Stimulated activated CD4-positive, alpha-beta T cell treated with anti-CD3 and anti-CD28 coated beads, Interleukin-15, amount 100 ng/mL, for 24 hours (primary cell): ENCODE results near the gene CACNG6.
"Not testable (repeated sequence)": the region's sequence is repeated elsewhere in the genome, so short reads cannot be mapped to it uniquely, and the experiment has no call there.

Experiments used
- DNase-seq: peaks from one replicate; pipeline ENCODE4 v3.0.0-alpha.2; 2020

CACNG6 gene

DNA sequence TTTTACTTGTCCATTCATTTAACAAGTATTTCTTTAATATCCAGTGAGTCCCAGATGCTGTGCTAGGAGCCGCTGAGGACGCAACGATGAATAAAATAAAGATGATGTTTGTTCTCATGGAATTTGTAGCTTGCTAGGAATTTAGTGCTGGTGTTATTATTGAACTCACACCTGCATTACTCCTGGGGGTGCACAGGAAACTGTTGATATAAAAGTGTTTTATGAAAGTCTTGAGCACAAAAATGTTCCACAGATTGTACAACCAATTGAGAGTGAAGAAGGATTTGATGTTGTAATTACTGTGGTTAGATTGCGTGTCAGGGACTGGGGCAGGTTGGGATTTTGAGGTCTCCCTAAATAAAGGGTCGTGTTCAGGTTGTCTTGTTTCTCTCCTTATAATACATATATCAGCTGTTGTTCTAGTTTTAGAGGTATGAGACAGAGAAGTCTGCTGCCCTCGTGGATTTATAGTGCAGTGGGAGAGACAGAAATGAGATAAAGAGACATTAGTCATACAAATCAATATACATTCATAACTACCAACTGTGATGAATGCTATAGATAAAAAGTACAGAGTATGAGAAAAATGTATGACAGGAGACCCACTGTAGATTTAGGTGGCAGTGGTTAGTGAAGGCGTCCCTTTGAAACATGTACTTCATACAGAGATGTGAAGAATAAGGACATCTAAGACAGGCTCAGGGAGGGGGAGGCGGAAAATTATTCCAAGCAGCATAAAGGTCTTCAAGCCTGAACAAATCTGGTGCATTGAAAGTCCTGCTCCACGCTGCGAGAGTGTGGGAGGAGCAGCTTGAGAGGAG, 11.3 kb downstream of the CACNG6 start:
- no peak for DNase-seq

- DNase-seq: no peak
These were observed 18.0 kb downstream of the CACNG6 start for GRCh38 chr19:54009440-54009839.

DNA sequence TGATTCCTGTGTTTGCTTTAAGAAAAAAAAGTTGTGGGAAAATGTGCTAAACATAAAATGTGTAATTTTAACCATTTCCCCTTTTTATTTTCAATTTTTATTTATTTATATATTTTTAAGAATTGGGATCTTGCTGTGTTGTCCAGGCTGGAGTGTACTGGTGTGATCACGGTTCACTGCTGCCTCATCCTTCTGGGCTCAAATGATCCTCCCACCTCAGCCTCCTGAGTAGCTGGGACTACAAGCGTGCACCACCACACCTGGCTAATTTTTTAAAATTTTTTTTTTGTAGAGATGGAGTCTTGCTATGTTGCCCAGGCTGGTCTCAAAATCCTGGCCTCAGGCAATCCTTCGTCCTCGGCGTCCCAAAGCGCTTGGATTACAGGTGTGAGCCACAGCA, 19.0 kb downstream of the CACNG6 start:
- no peak for DNase-seq

GRCh38 chr19:54011507-54012211, 20.2 kb downstream of the CACNG6 start:
- no peak for DNase-seq

GRCh38 chr19:54013866-54014265, 22.4 kb downstream of the CACNG6 start:
- no peak for DNase-seq

DNA sequence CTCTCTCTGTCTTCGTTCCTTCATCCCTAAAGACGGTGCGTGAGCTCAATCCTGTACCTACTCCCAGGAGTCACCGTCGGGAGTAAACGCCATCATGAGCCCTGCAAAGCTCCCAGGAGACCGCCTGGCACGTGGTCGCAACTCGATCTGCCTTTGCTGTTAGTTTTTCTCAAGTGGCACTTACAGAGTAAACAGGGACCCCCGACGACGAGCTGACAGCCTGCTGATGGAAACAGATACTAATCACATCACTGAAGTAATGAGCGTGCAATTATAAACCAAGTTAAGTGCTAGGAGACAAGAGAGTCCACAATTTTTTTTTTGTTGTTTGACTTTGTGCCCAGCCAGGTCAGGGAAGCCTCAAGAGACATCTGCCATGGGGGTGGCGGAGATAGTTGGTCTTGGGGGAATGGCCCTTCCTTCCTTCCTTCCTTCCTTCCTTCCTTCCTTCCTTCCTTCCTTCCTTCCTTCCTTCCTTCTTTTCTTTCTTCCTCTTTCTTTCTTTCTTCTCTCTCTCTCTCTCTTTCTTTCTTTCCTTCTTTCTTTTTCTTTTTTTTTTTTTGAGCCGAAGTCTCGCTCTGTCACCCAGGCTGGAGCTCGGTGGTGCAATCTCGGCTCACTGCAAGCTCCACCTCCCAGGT, 23.6 kb downstream of the CACNG6 start:
- no peak for DNase-seq

- no peak for DNase-seq
These were observed 25.8 kb downstream of the CACNG6 start for GRCh38 chr19:54017261-54017660.

DNA sequence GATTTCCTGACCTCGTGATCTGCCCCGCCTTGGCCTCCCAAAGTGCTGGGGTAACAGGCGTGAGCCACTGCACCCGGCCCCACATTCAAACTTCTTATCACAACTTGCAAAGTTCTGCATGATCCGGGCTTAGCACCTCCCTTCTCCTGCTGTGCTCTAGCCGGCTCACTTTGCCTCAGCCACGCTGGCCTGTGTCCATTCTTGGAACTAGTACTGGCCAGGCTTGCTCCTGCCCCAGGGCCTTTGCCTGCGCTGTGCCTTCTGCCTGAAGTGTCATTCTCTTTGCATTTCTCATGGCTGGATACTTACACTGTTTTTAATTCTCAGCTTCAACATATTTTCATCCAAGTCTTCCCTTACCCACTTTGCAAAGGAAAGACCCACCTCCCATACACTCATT, 29.9 kb downstream of the CACNG6 start:
- DNase-seq: no peak

GRCh38 chr19:54021932-54022331, 30.5 kb downstream of the CACNG6 start:
- DNase-seq: no peak

DNA sequence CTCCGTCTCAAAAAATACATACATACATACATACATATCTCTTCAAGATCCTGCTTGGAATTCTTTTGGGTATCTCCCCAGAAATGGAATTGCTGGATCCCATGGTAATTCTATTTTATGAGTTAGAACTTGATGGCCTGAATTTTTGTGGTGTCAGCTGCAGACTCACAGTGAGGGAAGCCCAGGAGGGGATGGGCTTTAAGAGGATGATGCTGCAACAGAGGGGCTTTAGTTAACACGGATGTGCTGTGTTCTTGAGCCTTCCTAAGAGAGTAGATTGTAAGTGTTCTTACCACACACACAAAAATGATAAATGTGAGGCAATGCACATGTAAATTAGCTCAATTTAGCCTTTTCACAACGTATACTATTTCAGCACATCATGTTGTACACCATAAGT, 31.8 kb downstream of the CACNG6 start:
- DNase-seq: no peak

GRCh38 chr19:54024660-54025059, 33.2 kb downstream of the CACNG6 start:
- DNase-seq: no peak

GRCh38 chr19:54026656-54027055, 35.2 kb downstream of the CACNG6 start:
- no peak for DNase-seq

DNA sequence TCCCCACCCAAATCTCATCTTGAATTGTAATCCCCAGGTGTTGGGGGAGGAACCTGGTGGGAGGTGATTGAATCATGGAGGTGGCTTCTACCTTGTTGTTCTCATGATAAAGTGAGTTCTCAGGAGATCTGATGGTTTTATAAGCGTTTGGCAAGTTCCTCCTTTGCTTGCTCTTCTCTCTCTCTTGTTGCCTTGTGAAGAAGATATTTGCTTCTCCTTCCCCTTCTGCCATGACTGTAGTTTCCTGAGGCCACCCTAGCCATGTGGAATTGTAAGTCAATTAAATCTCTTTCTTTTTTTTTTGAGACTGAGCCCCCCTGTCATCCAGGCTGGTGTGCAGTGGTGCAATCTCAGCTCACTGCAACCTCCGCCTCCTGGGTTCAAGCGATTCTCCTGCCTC, 37.9 kb downstream of the CACNG6 start:
- no peak for DNase-seq

DNA sequence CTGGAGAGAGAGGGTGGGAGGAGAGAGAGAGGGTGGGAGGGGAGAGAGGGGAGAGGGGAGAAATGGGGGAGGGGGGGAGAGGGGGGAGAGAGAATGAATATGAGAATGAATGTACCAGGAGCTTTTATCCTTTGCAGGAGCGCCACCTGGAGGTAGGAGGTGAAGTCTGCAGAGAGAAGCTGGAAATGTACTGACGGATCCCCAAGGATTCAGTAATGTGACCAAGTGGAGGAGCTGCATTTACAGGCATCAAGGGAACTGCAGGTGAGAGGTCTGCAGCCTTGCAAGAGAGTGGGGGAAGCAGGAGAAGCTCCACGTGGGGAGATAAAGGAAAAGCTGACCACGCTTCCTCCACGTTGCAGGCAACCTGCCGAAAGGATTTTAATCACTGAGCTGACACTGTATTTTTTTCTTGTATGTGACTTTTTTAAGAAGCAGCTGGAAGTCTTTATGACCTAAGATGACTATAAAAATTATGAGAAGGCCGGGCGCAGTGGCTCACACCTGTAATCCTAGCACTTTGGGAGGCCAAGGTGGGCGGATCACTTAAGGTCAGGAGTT, 38.6 kb downstream of the CACNG6 start:
- peak; percentile 65 for DNase-seq

DNA sequence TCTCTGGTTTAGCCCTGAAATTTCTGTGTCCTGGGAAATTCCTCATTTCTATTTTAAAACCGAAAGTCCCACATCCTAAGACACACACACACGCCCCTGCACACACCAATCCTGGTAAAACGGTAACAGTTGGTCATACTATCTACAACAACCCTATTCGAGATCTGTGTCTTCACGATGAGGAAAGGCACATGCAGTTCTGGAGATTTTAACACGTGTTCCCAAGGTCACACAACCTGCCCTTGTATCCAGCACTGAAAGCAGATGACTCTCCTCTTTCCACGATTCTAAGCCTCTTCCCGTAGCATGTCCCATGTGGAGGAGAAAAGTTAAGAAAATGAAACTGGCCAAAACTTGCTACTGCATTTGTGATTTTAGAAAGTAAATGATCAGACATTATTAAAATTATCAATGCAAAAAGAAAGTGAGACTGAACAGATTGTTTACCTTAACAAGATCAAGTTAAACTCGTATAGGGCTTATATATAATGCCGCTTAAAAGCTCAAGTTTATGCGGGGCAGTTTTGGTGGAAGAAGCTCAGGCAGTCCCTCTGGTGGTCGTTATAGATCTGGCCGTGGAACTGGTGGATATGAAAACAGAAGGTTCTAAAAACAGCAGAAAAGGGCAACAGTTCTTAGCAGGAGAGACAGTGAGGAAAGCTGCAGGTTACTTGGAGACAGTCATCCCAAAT, 39.6 kb downstream of the CACNG6 start:
- DNase-seq: no peak

DNA sequence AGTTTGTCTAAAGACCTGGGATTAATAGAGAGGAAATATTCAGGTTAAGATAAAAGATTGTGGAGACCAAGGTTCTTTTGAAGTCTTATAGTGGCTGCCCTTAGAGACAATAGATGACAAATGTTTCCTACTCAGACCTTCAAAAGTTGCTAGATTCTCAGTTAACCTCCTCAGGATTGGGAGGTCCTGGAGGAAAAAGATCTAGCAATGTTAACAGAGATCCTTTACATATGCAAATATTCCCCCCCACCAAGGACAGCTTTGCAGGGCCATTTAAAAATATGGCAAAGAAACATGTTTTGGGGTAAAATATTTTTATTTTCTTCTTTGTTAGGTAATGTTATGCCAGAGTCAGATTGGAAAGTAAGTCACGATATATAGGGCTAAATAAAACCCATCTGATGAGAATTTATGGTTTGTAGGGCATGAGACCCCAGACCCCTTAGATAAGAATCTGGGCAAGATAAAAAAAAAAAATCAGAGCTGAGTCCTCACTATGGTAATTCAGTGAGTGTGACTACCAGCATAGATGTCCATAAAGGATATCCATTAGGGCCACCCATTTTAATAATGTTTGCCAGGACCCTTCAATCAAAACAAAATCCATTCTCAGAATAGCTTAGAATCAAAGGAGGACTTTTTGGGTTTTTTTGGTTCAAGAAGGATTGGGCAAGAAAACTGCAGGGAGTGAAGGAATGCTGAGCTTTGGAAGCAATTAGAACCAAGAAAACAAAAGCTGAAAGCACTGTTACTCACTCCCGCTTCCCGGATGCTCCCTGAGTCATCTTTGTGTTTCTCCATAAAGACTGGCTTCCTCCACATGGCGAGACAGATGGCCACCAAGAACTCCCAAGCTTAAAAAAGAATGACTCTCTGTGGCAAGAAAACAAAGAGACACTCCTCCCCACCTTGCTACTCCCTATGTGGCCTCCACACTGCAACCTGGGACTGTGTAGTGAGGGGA, 44.1 kb downstream of the CACNG6 start:
- no peak for DNase-seq

DNA sequence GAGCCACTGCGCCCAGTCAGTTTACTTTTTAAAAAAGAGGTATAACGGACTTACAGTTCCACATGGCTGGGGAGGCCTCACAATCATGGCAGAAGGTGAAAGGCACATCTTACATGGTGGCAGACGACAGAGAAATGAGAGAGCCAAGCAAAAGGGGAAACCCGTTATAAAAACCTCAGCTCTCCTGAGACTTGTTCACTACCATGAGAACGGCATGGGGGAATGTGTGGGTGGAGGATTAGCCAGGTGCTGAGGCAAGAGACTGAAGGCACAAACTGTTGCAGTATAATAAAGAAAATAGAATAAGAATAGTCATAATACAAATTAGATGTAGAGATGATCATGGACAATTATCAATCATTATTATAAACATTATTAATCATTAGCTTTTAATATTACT, 45.1 kb downstream of the CACNG6 start:
- not testable (repeated sequence) for DNase-seq

GRCh38 chr19:54040003-54040402, 48.6 kb downstream of the CACNG6 start:
- no peak for DNase-seq

GRCh38 chr19:54041969-54042606, 50.7 kb downstream of the CACNG6 start:
- DNase-seq: no peak

GRCh38 chr19:54042989-54043388, 51.6 kb downstream of the CACNG6 start:
- no peak for DNase-seq

- no peak for DNase-seq
These were observed 54.3 kb downstream of the CACNG6 start for GRCh38 chr19:54045771-54046170.
